SW480 (cell line): ENCODE results near the gene GZMH.
"Not testable (repeated sequence)": the region's sequence is repeated elsewhere in the genome, so short reads cannot be mapped to it uniquely, and the experiment has no call there.

Source experiments
- DNase-seq: peaks from one replicate; pipeline ENCODE4 v3.0.0-alpha.2; 2016; ENCODE audit warnings: low spot score

GZMH gene, protein sequence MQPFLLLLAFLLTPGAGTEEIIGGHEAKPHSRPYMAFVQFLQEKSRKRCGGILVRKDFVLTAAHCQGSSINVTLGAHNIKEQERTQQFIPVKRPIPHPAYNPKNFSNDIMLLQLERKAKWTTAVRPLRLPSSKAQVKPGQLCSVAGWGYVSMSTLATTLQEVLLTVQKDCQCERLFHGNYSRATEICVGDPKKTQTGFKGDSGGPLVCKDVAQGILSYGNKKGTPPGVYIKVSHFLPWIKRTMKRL

DNA sequence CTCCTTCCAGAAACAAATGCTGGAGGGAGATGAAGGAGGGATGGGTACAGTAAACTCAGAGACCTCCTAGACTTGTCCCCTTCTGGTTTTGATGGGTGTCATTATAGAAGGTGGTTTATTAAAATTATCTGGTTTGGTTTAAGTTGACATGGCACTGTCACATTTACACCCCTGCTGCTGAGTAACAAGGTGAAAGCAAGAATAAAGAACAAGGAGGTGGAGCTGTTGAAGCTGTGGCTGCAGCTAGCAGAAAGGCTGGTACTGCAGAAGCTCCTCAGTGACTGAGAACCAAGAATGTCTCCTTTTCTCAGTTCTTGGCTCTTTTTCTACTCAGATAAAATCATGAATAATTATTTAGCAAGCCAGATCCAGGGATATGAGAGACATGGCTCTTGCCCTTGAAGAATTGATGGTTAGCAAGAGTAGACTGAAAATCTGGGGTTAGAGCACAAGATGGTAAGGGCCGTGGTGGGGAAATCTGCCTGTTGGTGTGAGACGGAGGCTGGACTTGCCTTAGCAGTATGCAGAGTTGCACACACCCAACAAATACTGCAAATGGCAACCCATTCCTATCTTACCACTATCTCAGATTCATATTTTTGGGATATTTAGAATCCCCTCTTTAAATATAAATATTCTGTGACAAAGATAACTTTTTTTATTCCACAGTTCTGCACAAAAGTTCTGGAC is at the start of gene GZMH:
Gene GZMH, minus strand, starts transcription at position 31 of the 690 bp plus-strand sequence. CDS start 72 bp downstream, outside the sequence.
- no peak for DNase-seq

DNA sequence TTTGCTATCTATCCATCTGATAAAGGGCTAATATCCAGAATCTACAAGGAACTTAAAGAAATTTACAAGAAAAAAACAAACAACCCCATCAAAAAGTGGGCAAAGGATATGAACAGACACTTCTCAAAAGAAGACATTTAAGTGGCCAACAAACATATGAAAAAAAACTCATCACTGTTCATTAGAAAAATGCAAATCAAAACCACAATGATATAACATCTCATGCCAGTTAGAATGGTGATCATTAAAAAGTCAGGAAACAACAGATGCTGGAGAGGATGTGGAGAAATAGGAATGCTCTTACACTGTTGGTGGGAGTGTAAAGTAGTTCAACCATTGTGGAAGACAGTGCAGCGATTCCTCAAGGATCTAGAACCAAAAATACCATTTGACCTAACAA is 38.9 kb upstream of the GZMH start:
- not testable (repeated sequence) for DNase-seq

GRCh38 chr14:24639905-24640304 is 30.4 kb upstream of the GZMH start:
- no peak for DNase-seq

GRCh38 chr14:24639270-24639669 is 29.8 kb upstream of the GZMH start:
- DNase-seq: no peak

DNA sequence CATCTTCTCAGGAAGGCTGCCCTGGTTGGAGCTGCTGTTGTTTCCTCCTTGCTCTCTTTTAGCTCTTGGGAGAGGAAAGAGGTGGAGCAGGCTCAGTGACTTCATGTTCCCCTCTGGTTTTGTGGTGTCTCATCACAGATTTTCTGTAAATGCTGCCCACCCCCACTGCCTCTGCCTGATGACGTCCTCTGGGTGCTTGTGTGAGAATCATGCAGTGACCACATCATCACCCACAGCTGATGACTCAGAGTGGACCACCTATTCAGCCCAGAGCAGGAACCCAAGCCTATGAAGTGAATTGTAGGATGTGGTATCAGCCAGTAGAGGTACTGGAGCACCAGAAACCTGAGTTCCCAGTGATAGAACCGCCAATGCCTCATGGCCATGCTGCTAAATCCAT is 24.7 kb upstream of the GZMH start, which contains the start of gene GZMB:
Gene GZMB, minus strand, starts transcription at position 33 of the 400 bp plus-strand sequence. Its CDS starts 30 bp downstream, at position 3.
- DNase-seq: peak; percentile 14

DNA sequence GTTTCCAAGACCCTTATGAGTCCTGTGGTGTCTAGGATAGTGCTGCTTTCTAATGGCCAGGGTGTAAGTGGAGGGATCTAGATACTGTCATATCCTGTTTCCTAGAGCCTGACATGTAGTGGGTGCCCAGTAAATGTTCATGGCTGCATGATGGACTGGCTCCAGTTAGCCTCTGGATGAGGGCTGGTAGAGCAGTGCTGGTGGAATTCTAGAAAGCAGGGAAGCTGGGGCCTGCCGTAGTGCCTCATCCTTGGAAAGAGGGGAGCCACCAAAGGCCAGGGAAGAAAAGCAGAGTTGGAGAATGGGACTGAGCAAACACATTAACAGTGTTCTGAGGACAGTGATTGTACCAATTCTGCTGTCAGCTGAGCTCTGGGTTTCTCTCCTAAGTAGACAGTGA is 23.9 kb upstream of the GZMH start:
- DNase-seq: no peak

GRCh38 chr14:24632761-24633160 is 23.3 kb upstream of the GZMH start:
- DNase-seq: no peak

- no peak for DNase-seq
Observed at GRCh38 chr14:24632336-24632735, 22.9 kb upstream of the GZMH start.

- DNase-seq: no peak
Observed at GRCh38 chr14:24631749-24632335, 22.4 kb upstream of the GZMH start.

DNA sequence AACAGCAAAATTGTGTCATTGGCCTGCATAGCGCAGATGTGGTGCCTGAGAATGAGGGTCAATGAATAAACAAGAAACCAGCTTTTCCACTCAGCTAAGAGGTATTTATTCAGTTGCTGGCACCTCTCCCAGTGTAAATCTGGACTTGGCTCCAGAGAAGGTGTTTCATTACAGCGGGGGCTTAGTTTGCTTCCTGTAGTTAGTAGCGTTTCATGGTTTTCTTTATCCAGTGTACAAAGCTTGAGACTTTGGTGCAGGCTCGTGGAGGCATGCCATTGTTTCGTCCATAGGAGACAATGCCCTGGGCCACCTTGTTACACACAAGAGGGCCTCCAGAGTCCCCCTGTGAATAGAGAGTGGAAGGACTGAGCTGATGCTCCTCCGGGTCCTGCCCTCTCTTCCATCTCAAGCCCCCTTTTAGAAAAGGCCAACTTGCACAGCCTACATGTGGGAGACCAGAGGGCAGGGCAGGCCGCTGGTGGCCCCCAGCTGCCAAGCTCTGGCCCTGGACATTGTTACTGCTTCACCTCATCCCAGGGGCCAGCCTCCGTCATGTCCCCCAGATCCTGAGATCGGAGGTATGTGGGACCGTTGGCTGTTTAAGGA is 21.5 kb upstream of the GZMH start:
- DNase-seq: no peak

- no peak for DNase-seq
Observed at GRCh38 chr14:24630087-24630871, 20.8 kb upstream of the GZMH start.

- DNase-seq: no peak
Observed at GRCh38 chr14:24629521-24629920, 20.0 kb upstream of the GZMH start.

DNA sequence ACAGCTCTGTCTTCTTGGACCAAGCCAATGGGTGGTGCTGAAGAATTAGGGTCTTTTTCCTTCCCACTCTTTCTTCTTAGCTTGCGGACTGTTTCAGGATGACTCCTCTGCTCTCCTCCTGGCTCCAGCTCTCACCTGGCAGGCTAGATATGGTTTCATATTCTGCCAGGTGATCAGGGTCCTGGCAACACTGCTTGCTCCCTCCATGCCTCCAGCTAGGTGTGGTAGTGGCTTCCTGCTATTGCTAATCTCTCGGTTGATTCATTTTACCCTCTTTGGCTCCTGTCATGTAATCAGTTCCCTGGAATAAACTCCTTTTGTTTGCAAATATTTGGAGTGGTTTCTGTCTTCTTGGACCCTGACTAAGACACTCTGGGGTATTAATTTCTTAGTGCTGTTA is 4.3 kb upstream of the GZMH start:
- DNase-seq: no peak

GRCh38 chr14:24613241-24613640 is 3.8 kb upstream of the GZMH start:
- no peak for DNase-seq

- no peak for DNase-seq
Observed at GRCh38 chr14:24612196-24612595, 2.7 kb upstream of the GZMH start.

GRCh38 chr14:24607635-24608514 is 1.6 kb downstream of the GZMH start:
- DNase-seq: no peak

- no peak for DNase-seq
Observed at GRCh38 chr14:24607081-24607480, 2.4 kb downstream of the GZMH start.

DNA sequence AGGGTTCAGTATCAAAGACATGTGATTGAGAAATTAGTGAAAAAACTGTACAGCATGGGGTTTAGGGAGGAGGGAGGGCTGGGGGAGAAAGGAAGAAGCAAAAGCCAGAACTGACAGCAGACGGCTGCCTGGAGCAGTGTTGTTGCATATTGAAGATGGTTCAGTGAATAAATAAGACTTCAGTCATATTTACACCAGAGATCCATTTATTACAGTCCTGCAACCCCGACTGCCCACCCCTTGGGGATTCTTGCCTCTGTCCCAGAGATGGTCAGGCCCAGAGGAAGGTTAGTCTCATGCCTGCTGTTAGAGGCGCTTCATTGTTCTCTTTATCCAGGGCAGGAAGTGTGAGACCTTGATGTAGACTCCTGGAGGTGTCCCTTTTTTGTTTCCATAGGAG is 3.2 kb downstream of the GZMH start:
- no peak for DNase-seq

- DNase-seq: peak; percentile 21
Observed at GRCh38 chr14:24605435-24606190, 3.9 kb downstream of the GZMH start.

GRCh38 chr14:24597403-24597802 is 12.1 kb downstream of the GZMH start:
- no peak for DNase-seq
